ENCODE measurements around the gene NEFH.
"Not testable (repeated sequence)": the region's sequence is repeated elsewhere in the genome, so short reads cannot be mapped to it uniquely, and the experiment has no call there.

The NEFH gene

GRCh38 chr22:29435236-29436136, 44.5 kb upstream of the NEFH start:
- no peak overlapping the region for H3K4me3 ChIP-seq (ENCODE audit: low read depth, low read length)
- H3K9me3 ChIP-seq (ENCODE audit: insufficient read depth, low read depth, low read length) = no peaks in the 10 kb centered on the region
- H4K8ac ChIP-seq (ENCODE audit: low read depth, low read length) = no peak overlapping the region
- no peak overlapping the region for H2AK5ac ChIP-seq (ENCODE audit: low read length)
- no peak overlapping the region for H3K14ac ChIP-seq (ENCODE audit: low read length)
- no peaks in the 10 kb centered on the region for H3K79me1 ChIP-seq (ENCODE audit: low read length)
- H3K27ac ChIP-seq (ENCODE audit: low read depth, low read length) = no peak overlapping the region
- H3K27me3 ChIP-seq (ENCODE audit: insufficient read depth, low read length) = no peaks in the 10 kb centered on the region
- H4K12ac ChIP-seq (ENCODE audit: low read depth, low read length) = no peak overlapping the region
- H3K4ac ChIP-seq (ENCODE audit: low read depth, low read length) = no peak overlapping the region
- H2AFZ ChIP-seq (ENCODE audit: insufficient read depth, low read length, poor library complexity) = no peak overlapping the region
- no peak overlapping the region for H3K4me2 ChIP-seq (ENCODE audit: low read length)
- no peak overlapping the region for H2BK12ac ChIP-seq (ENCODE audit: low read length)
- H4K91ac ChIP-seq (ENCODE audit: low read depth, low read length) = no peak overlapping the region
- no peak overlapping the region for H3K18ac ChIP-seq (ENCODE audit: low read length)
- no peak overlapping the region for H2BK5ac ChIP-seq (ENCODE audit: low read depth, low read length, poor library complexity)
- no peak overlapping the region for H2BK120ac ChIP-seq (ENCODE audit: insufficient read depth, low read length, poor library complexity)
- H3K9ac ChIP-seq (ENCODE audit: low read length) = no peak overlapping the region
- no peak overlapping the region for H3K23ac ChIP-seq (ENCODE audit: low read length)
- no peaks in the 10 kb centered on the region for H3K79me2 ChIP-seq (ENCODE audit: control insufficient read depth, insufficient read depth, low read length, poor library complexity)
- H3K4me1 ChIP-seq (ENCODE audit: control insufficient read depth in 1 of 2, insufficient read depth in 2 of 2, low read length in 2 of 2) = no peaks in the 10 kb centered on the region
- H3K36me3 ChIP-seq (ENCODE audit: control insufficient read depth in 1 of 2, insufficient read depth in 2 of 2, low read length in 2 of 2) = no peaks in the 10 kb centered on the region
- no CpG with 5 or more reads among the region's 5 CpGs for WGBS (ENCODE audit: extremely low coverage, insufficient coverage, insufficient read length)
- DNase-seq = no peak

DNA sequence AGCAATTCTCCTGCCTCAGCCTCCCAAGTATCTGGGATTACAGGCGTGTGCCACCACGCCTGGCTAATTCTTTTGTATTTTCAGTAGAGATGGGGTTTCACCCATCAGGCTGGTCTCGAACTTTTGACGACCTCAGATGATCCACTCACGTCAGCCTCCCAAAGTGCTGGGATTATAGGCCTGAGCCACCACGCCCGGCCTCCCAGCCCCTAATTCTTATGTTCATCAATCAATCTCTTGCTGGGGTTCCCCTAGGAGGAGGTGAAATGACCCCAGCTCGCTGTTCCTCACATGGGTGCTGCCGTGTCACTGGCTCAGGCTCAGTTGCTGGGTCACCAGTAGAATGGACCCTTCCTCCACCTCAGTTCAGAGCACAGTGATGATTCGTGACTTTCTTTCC, 41.7 kb upstream of the NEFH start, which contains the start of gene RFPL1:
Gene RFPL1, plus strand, starts transcription at position 301 of the 400 bp plus-strand sequence.
- not testable (repeated sequence) for H4K12ac ChIP-seq (ENCODE audit: low read depth, low read length); H3K4me2 ChIP-seq (ENCODE audit: low read length); H3K23ac ChIP-seq (ENCODE audit: low read length); H2BK120ac ChIP-seq (ENCODE audit: insufficient read depth, low read length, poor library complexity); H3K36me3 ChIP-seq (ENCODE audit: control insufficient read depth in 1 of 2, insufficient read depth in 2 of 2, low read length in 2 of 2); H3K4me1 ChIP-seq (ENCODE audit: control insufficient read depth in 1 of 2, insufficient read depth in 2 of 2, low read length in 2 of 2); H3K79me2 ChIP-seq (ENCODE audit: control insufficient read depth, insufficient read depth, low read length, poor library complexity); DNase-seq; H3K14ac ChIP-seq (ENCODE audit: low read length); H3K9ac ChIP-seq (ENCODE audit: low read length); H4K8ac ChIP-seq (ENCODE audit: low read depth, low read length); H2AK5ac ChIP-seq (ENCODE audit: low read length); H3K4me3 ChIP-seq (ENCODE audit: low read depth, low read length); H3K27me3 ChIP-seq (ENCODE audit: insufficient read depth, low read length); H3K18ac ChIP-seq (ENCODE audit: low read length); H2BK12ac ChIP-seq (ENCODE audit: low read length); H3K79me1 ChIP-seq (ENCODE audit: low read length); H3K9me3 ChIP-seq (ENCODE audit: insufficient read depth, low read depth, low read length); H3K4ac ChIP-seq (ENCODE audit: low read depth, low read length); H2AFZ ChIP-seq (ENCODE audit: insufficient read depth, low read length, poor library complexity); H2BK5ac ChIP-seq (ENCODE audit: low read depth, low read length, poor library complexity); H3K27ac ChIP-seq (ENCODE audit: low read depth, low read length); H4K91ac ChIP-seq (ENCODE audit: low read depth, low read length)
- no CpG with 5 or more reads among the region's 10 CpGs for WGBS (ENCODE audit: extremely low coverage, insufficient coverage, insufficient read length)

DNA sequence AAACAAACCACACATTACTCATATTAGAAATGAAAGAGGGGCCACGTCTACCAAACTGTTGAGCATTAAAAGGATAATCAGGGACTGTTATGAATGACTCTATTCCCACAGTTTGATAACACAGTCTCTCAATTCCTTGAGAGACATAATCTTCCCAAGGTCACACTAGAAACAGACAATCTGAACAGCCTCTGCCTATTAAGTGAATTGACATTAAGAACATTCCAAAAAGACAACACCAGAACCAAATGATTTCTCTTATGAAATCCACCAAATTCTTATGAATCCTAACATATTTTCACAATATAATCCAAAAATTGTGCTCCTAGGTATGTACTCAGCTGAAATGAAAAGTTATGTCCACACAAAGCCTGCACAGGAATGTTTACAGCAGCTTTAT, 37.0 kb upstream of the NEFH start:
- Histone ChIP-seq H3K36me3 (ENCODE audit: control insufficient read depth in 1 of 2, insufficient read depth in 2 of 2, low read length in 2 of 2) (no peaks in the 10 kb centered on the region), H3K9ac (ENCODE audit: low read length) (no peak overlapping the region), H3K4me1 (ENCODE audit: control insufficient read depth in 1 of 2, insufficient read depth in 2 of 2, low read length in 2 of 2) (peaks cover 3 to 4% of the 10 kb centered on the region in 2 experiments), H2AK5ac (ENCODE audit: low read length) (no peak overlapping the region), H3K4ac (ENCODE audit: low read depth, low read length) (no peak overlapping the region), H4K8ac (ENCODE audit: low read depth, low read length) (no peak overlapping the region), H3K9me3 (ENCODE audit: insufficient read depth, low read depth, low read length) (no peaks in the 10 kb centered on the region), H2BK120ac (ENCODE audit: insufficient read depth, low read length, poor library complexity) (no peak overlapping the region), H3K18ac (ENCODE audit: low read length) (no peak overlapping the region), H4K91ac (ENCODE audit: low read depth, low read length) (no peak overlapping the region), H3K79me1 (ENCODE audit: low read length) (no peaks in the 10 kb centered on the region), H3K14ac (ENCODE audit: low read length) (no peak overlapping the region), H3K79me2 (ENCODE audit: control insufficient read depth, insufficient read depth, low read length, poor library complexity) (no peaks in the 10 kb centered on the region), H3K27me3 (ENCODE audit: insufficient read depth, low read length) (no peaks in the 10 kb centered on the region), H3K23ac (ENCODE audit: low read length) (no peak overlapping the region), H2BK5ac (ENCODE audit: low read depth, low read length, poor library complexity) (no peak overlapping the region), H3K27ac (ENCODE audit: low read depth, low read length) (no peak overlapping the region), H2AFZ (ENCODE audit: insufficient read depth, low read length, poor library complexity) (no peak overlapping the region), H2BK12ac (ENCODE audit: low read length) (no peak overlapping the region), H3K4me3 (ENCODE audit: low read depth, low read length) (no peak overlapping the region), H4K12ac (ENCODE audit: low read depth, low read length) (no peak overlapping the region), H3K4me2 (ENCODE audit: low read length) (no peak overlapping the region)
- no CpG with 5 or more reads among the region's 1 CpG for whole genome bisulfite sequencing (ENCODE audit: extremely low coverage, insufficient coverage, insufficient read length)
- peak in 1 of 2 donors; percentile 62 for DNase-seq

DNA sequence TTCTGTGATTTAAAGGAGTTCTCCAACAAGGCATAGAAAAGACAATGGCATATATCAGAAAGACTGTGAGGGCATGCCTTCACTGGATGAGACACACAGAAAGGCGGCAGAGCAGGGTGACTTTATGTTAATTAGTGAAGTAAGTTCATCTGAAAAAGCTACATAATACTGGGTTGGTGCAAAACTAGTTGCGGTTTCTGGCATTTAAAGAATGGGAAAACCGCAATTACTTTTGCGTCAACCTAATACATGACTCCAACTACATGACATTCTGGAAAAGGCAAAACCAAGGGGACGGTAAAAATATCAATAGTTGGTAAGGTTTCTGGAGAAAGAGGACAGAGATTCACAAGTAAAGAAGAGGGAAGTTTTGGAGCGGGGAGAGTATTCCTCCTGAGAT, 36.6 kb upstream of the NEFH start:
- Histone ChIP-seq H4K8ac (ENCODE audit: low read depth, low read length) (no peak overlapping the region), H3K36me3 (ENCODE audit: control insufficient read depth in 1 of 2, insufficient read depth in 2 of 2, low read length in 2 of 2) (no peaks in the 10 kb centered on the region), H3K79me1 (ENCODE audit: low read length) (no peaks in the 10 kb centered on the region), H2AFZ (ENCODE audit: insufficient read depth, low read length, poor library complexity) (no peak overlapping the region), H3K23ac (ENCODE audit: low read length) (no peak overlapping the region), H3K4me1 (ENCODE audit: control insufficient read depth in 1 of 2, insufficient read depth in 2 of 2, low read length in 2 of 2) (peaks cover 3 to 4% of the 10 kb centered on the region in 2 experiments), H2BK120ac (ENCODE audit: insufficient read depth, low read length, poor library complexity) (no peak overlapping the region), H3K79me2 (ENCODE audit: control insufficient read depth, insufficient read depth, low read length, poor library complexity) (no peaks in the 10 kb centered on the region), H3K27ac (ENCODE audit: low read depth, low read length) (no peak overlapping the region), H3K4me3 (ENCODE audit: low read depth, low read length) (no peak overlapping the region), H3K18ac (ENCODE audit: low read length) (no peak overlapping the region), H4K12ac (ENCODE audit: low read depth, low read length) (no peak overlapping the region), H2AK5ac (ENCODE audit: low read length) (no peak overlapping the region), H3K4me2 (ENCODE audit: low read length) (no peak overlapping the region), H2BK12ac (ENCODE audit: low read length) (no peak overlapping the region), H2BK5ac (ENCODE audit: low read depth, low read length, poor library complexity) (no peak overlapping the region), H3K4ac (ENCODE audit: low read depth, low read length) (no peak overlapping the region), H3K9me3 (ENCODE audit: insufficient read depth, low read depth, low read length) (no peaks in the 10 kb centered on the region), H3K9ac (ENCODE audit: low read length) (no peak overlapping the region), H4K91ac (ENCODE audit: low read depth, low read length) (no peak overlapping the region), H3K14ac (ENCODE audit: low read length) (no peak overlapping the region), H3K27me3 (ENCODE audit: insufficient read depth, low read length) (no peaks in the 10 kb centered on the region)
- peak; percentile 14 to 59 for DNase-seq
- WGBS (ENCODE audit: extremely low coverage, insufficient coverage, insufficient read length) = no CpG with 5 or more reads among the region's 6 CpGs

All from trophoblast cell (in vitro differentiated cells and primary cell).